HEK293T (cell line): ENCODE results near the gene TSPOAP1.

Source experiments
- CTCF ChIA-PET: fragments of 350-600 bp; formaldehyde crosslinking; extraction: SDS; loops from one replicate; lab custom pipeline; 2021; ENCODE audit warnings: antibody characterized with exemption, inconsistent platforms; lab: Yijun Ruan, JAX
- POLR2A ChIA-PET: fragments of 350-600 bp; formaldehyde crosslinking; extraction: SDS; loops from one replicate; lab custom pipeline; 2020; ENCODE audit warnings: antibody characterized with exemption, inconsistent platforms; lab: Yijun Ruan, JAX
- DNase-seq: peaks from one replicate; pipeline ENCODE4 v3.0.0; 2012; ENCODE audit warnings: mixed read lengths; ENCODE audit errors: extremely low spot score
- ARNT ChIP-seq: fragments of 450-650 bp; IDR thresholded peaks from 2 replicates; pipeline ENCODE4 v1.6.1; 2017; ENCODE audit warnings: mild to moderate bottlenecking
- BHLHE40 ChIP-seq: fragments of 450-650 bp; IDR thresholded peaks from 2 replicates; pipeline ENCODE4 v1.6.1; 2016; ENCODE audit warnings: mild to moderate bottlenecking, moderate library complexity, borderline replicate concordance
- CTBP1 ChIP-seq: fragments of 450-650 bp; IDR thresholded peaks from 2 replicates; pipeline ENCODE4 v1.6.1; 2016; ENCODE audit warnings: borderline replicate concordance
- ELF4 ChIP-seq: fragments of 450-650 bp; IDR thresholded peaks from 2 replicates; pipeline ENCODE4 v1.6.1; 2017; ENCODE audit warnings: antibody characterized with exemption
- FOXA1 ChIP-seq: fragments of 450-650 bp; IDR thresholded peaks from 2 replicates; pipeline ENCODE4 v1.6.1; 2016; ENCODE audit warnings: mild to moderate bottlenecking
- FOXK2 ChIP-seq: fragments of 450-650 bp; IDR thresholded peaks from 2 replicates; pipeline ENCODE4 v1.6.1; 2016; ENCODE audit warnings: mild to moderate bottlenecking
- FOXM1 ChIP-seq: fragments of 450-650 bp; IDR thresholded peaks from 2 replicates; pipeline ENCODE4 v1.6.1; 2017; ENCODE audit warnings: mild to moderate bottlenecking, borderline replicate concordance
- HDGF ChIP-seq: fragments of 450-650 bp; IDR thresholded peaks from 2 replicates; pipeline ENCODE4 v1.6.1; 2017; ENCODE audit warnings: antibody characterized with exemption, borderline replicate concordance
- L3MBTL2 ChIP-seq: fragments of 450-650 bp; conservative IDR thresholded peaks from 2 replicates; pipeline ENCODE4 v1.6.1; 2016; ENCODE audit warnings: mild to moderate bottlenecking
- LEF1 ChIP-seq: fragments of 450-650 bp; IDR thresholded peaks from 2 replicates; pipeline ENCODE4 v1.6.1; 2017; ENCODE audit warnings: mild to moderate bottlenecking, borderline replicate concordance
- NFRKB ChIP-seq: fragments of 450-650 bp; IDR thresholded peaks from 2 replicates; pipeline ENCODE4 v1.6.1; 2016; ENCODE audit warnings: mild to moderate bottlenecking, moderate library complexity
- SP1 ChIP-seq: fragments of 450-650 bp; IDR thresholded peaks from 2 replicates; pipeline ENCODE4 v1.6.1; 2017
- SUZ12 ChIP-seq: fragments of 450-650 bp; IDR thresholded peaks from 2 replicates; pipeline ENCODE4 v1.6.1; 2016; ENCODE audit warnings: mild to moderate bottlenecking
- TARDBP ChIP-seq: fragments of 450-650 bp; IDR thresholded peaks from 2 replicates; pipeline ENCODE4 v1.6.1; 2016
- ZNF384 ChIP-seq: fragments of 450-650 bp; IDR thresholded peaks from 2 replicates; pipeline ENCODE4 v1.6.1; 2016
- TF ChIP-seq, protein P1 (sequence below): fragments of 450-650 bp; IDR thresholded peaks from 2 replicates; pipeline ENCODE4 v1.6.1; 2016

The TSPOAP1 gene

DNA sequence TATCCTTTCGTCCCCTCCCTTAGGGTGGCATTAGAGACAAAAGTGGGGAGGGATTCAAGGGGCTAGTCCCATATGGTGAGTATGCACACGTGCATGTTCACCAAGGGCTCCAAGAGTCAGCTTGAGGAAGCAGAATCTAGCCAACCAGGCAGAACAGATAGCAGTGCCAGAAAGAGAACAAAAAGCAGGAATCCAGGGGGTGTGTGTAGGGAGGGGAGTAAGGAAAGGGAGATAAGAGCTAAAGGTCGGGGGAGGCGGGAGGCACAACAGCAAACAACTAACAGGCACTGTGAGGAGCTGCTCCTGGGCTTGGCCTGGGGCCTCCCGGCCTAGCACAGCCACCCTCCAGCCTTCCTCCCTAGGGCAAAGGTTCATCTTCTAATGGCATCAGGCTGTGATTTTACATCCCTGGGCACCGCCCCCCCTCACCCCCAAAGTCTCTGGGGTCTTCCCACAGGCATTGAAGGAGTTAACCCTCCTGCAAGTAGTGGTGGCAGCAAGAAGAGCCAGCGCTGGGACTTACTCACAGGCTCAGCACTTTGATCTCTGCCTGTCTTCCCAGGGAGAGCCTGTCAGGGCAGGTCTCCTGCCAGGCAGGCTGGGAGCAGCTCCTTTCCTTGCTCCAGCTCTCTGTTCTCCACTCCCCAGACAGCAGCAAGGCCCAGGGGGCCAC lies 35.8 kb upstream of the TSPOAP1 start:
- TF ChIP-seq SUZ12 (no peak), FOXA1 (no peak), LEF1 (no peak), L3MBTL2 (no peak), FOXK2 (no peak), TARDBP (no peak)
- TF ChIP-seq, protein P1, sequence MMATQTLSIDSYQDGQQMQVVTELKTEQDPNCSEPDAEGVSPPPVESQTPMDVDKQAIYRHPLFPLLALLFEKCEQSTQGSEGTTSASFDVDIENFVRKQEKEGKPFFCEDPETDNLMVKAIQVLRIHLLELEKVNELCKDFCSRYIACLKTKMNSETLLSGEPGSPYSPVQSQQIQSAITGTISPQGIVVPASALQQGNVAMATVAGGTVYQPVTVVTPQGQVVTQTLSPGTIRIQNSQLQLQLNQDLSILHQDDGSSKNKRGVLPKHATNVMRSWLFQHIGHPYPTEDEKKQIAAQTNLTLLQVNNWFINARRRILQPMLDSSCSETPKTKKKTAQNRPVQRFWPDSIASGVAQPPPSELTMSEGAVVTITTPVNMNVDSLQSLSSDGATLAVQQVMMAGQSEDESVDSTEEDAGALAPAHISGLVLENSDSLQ: no peak
- no peak for DNase-seq
- ChIA-PET CTCF (no interaction called here), POLR2A (interaction anchor here (1.2 to 5.0 kb wide), 4 partner anchors 11 to 53 kb away, joined by 4 to 56 read pairs (median 7); partner anchors contain the start of genes RNF43 and SUPT4H1)

GRCh38 chr17:58363457-58364185 lies 35.0 kb upstream of the TSPOAP1 start:
- no peak for DNase-seq
- CTCF ChIA-PET: interaction anchor here (0.8 kb wide), 1 partner anchor 28 kb away, joined by 3 read pairs; no protein-coding TSS in a partner anchor

GRCh38 chr17:58362368-58363014 lies 33.9 kb upstream of the TSPOAP1 start:
- no peak for DNase-seq
- TF ChIP-seq FOXA1 (no peak), HDGF (no peak), CTBP1 (no peak), ZNF384 (no peak), NFRKB (no peak), BHLHE40 (no peak), SUZ12 (no peak), LEF1 (no peak), FOXK2 (no peak), FOXM1 (no peak), TARDBP (no peak), ELF4 (no peak), ARNT (no peak), L3MBTL2 (no peak), SP1 (no peak)
- TF ChIP-seq, protein P1: no peak
- ChIA-PET CTCF (interaction anchor here (0.6 kb wide), 1 partner anchor 55 kb away, joined by 4 read pairs; no protein-coding TSS in a partner anchor), POLR2A (interaction anchor here (1.2 to 5.0 kb wide), 4 partner anchors 9 to 55 kb away, joined by 3 to 56 read pairs (median 7); partner anchors contain the start of genes RNF43 and SUPT4H1)

More at GRCh38 chr17:58363457-58364185, 35.0 kb upstream of the TSPOAP1 start:
- POLR2A ChIA-PET: interaction anchor here (0.8 to 5.0 kb wide), 6 partner anchors 8 to 54 kb away, joined by 3 to 56 read pairs (median 4); partner anchors contain the start of genes RNF43 and SUPT4H1
- no peak for TF ChIP-seq TARDBP
- TF ChIP-seq CTBP1: no peak
- TF ChIP-seq BHLHE40: no peak
- TF ChIP-seq, protein P1: no peak
- TF ChIP-seq HDGF: no peak
- no peak for TF ChIP-seq ELF4
- TF ChIP-seq SUZ12: no peak
- TF ChIP-seq ZNF384: no peak
- no peak for TF ChIP-seq FOXM1
- no peak for TF ChIP-seq FOXA1
- TF ChIP-seq NFRKB: no peak
- TF ChIP-seq SP1: no peak

DNA sequence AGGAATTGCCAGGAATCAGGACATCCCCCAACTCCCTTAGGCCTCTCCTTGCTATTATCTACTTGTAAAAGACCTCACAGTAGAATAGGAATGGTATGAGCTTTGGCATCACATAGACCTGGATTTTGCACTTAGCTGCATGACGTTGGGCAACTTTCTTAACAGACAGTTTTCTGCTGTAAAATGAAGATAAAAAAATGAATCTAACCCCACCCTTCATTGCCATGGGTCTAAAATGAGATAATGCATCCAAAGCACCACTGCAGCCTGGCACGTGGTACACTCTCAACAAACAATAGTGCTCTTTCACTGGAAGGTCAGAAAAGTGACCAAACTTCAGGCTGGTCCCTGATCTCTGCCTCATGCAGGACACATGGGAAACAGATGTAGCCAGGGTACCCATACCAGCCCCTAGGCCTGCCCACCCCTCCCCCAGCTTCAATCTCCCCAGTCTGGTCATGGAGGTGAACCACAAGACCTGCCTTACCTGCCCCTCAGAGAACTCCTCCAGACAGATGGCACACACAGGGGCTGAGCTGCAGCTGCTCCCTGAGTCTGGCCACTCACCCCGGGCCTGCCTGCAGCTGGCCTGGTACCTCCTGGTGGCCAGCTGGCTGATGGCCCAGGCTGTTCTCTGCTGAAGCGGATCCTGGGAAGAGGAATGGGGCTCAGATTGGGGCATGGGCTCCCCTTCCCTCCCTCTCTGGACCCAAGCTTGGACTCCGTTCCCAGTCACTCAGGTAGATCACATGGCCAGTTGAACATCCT lies 31.9 kb upstream of the TSPOAP1 start:
- CTCF ChIA-PET: interaction anchor here (0.6 to 0.7 kb wide), 2 partner anchors 47 to 57 kb away, joined by 3 read pairs; partner anchors contain the start of gene RNF43
- TF ChIP-seq ARNT: no peak
- no peak for TF ChIP-seq ZNF384
- TF ChIP-seq BHLHE40: no peak
- no peak for TF ChIP-seq SP1
- no peak for TF ChIP-seq LEF1
- no peak for TF ChIP-seq ELF4
- no peak for TF ChIP-seq FOXA1
- TF ChIP-seq FOXM1: no peak
- no peak for TF ChIP-seq CTBP1
- TF ChIP-seq SUZ12: no peak
- no peak for TF ChIP-seq FOXK2
- no peak for TF ChIP-seq TARDBP
- POLR2A ChIA-PET: interaction anchor here (1.2 to 2.5 kb wide), 2 partner anchors 8 to 55 kb away, joined by 3 to 18 read pairs; partner anchors contain the start of gene SUPT4H1
- no peak for DNase-seq
